GM19240 (cell line): ENCODE measurements around the gene PCNX4.

Source experiments
- DNase-seq: peaks from one replicate; pipeline ENCODE4 v3.0.0; 2011; ENCODE audit warnings: low spot score; ENCODE audit not compliant: insufficient read length

Gene PCNX4

DNA sequence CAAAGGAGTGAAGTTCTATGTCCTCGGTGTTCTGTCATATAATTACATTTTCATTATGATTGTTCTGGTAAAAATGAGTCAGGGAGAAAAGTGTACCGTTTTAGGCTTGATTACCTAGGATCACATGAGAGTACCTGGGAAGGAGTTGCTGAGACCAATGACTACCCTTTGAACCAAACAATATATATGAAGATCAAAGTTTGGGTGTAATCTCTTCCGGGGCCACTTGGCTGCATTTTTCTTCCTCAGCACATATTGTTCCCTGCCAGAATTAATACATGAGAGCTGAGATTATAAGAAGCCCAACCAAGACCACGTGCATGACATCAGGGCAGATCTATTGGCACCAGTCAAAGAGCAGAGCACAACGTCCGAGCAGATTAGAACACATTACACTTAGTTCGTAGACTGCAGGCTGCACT is 114.5 kb downstream of the PCNX4 start:
- DNase-seq = no peak

DNA sequence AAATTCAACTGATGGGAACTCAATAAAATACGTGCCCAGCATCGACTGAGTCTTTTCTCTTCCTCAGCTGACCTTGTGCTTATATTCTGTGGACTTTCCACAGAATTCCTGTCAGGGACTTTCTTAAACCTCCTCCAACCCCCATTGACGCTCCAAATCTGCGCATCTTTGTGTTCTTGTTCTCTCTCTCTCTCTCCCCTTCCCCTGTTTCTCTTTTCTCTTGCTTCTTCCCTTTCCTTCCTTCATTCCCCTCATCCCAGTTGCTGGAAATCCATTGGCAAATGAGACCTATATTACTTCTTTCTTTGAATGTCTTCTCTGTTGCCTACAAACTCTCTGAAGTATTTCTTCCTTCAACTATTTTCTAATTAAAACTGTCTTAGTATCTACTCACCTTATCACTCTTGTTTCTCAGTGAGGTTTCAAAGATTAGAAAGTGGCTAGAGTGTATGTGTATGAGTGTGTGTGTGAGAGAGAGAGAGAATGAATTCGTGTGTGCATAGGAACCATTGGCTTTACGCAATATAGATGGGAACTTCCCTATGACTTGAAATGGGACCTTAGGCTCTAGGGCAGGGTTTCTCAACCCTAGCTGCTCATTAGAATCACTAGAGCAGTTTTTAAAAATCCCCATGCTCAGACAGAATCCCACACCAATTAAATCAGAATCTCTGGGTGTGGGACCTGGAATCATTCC is 115.3 kb downstream of the PCNX4 start:
- no peak for DNase-seq

DNA sequence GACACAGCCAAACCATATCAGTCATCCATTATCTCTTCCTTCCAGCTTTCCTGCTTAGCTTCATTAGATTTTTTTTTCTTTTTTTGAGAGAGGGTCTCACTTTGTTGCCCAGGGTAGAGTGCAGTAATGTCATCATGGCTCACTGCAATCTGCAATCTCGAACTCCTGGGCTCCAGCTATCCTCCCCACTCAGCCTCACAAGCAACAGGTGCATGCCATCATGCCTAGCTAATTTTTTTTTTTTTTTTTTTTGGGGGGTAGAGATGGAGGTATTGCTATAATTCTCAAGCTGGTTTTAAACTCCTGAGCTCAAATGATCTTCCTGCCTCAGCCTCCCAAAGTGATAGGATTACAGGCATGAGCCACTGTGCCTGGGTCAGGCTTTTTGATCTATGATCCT is 119.0 kb downstream of the PCNX4 start:
- DNase-seq = no peak

GRCh38 chr14:60211153-60211552 is 119.4 kb downstream of the PCNX4 start:
- DNase-seq = no peak

GRCh38 chr14:60212503-60213371 is 121.0 kb downstream of the PCNX4 start:
- DNase-seq = peak; percentile 7

DNA sequence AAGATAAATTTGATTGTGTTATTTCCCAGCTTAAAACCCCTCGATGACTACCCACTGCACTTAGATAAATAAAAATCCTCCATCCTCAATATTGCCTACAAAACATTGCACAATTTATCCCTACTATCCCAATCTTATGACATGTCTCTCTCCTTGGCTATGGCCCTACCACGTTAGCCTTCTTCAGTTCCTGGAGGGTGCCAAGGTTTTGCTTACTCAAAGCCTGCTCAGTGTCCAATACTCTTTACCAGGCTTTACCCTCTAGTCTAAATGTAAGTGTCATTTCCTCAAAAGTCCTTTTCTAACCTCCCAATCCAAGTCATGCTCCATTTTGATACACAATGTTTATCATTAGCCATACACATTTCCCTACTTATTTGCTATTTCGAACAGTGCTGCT is 122.3 kb downstream of the PCNX4 start:
- no peak for DNase-seq

- no peak for DNase-seq
Observed at GRCh38 chr14:60214415-60215126, 122.8 kb downstream of the PCNX4 start.

DNA sequence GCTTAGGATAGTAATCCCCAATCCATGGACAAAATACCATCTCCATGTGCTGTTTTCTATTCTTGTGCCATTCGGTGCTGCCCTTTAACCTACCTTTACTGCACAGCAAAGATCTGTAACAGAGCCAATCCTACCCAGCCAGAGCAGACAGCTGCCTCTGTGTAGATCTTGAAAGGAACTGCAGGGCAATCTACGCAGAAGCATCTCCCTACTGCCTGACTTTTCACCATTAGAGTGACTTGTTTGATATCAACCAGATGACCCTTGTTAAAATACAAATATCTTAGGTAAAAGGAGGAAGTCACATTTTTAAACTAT is 123.4 kb downstream of the PCNX4 start:
- no peak for DNase-seq

- DNase-seq = no peak
Observed at GRCh38 chr14:60215520-60216420, 124.0 kb downstream of the PCNX4 start.

DNA sequence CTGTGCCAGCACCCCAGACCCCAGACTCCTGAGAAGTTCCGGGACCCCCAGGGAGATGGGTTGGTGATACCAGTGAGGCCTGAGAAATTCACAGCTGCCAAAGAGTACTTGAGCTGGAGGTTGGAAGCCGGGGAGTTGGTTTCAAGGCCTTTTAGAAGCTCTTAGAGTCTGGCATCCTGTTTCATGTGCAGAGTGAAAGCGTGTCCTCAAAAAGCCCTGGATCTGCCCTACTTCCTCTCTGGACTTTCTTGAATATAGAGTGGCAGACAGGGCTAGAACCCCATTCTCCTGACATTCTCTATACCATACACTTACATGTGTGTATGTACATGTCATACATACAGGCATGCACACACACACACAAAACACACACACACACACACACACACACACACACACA is 126.0 kb downstream of the PCNX4 start:
- no peak for DNase-seq
